Choroid plexus epithelial cell (primary cell): ENCODE measurements around the gene FBXL20.
"Not testable (repeated sequence)": the region's sequence is repeated elsewhere in the genome, so short reads cannot be mapped to it uniquely, and the experiment has no call there.

ENCODE experiments used
- DNase-seq: peaks from one replicate; pipeline ENCODE4 v3.0.0-alpha.2; 2010; ENCODE audit warnings: low read depth
- H3K4me3 ChIP-seq: 2 replicates; pipeline ENCODE4 v1.5.1; 2011; ENCODE audit warnings: low read depth, mild to moderate bottlenecking, control low read depth, low read length, moderate library complexity
- CTCF ChIP-seq: conservative IDR thresholded peaks from 2 replicates; pipeline ENCODE4 v1.5.1; 2011; ENCODE audit warnings: low read depth, mild to moderate bottlenecking, control low read depth, inconsistent platforms, low read length, moderate library complexity

FBXL20 gene

GRCh38 chr17:39281806-39282205 lies 119.6 kb downstream of the FBXL20 start:
- TF ChIP-seq CTCF, result no peak
- DNase-seq, result peak; percentile 42
- no peak overlapping the region for H3K4me3 ChIP-seq

GRCh38 chr17:39278246-39278645 lies 123.2 kb downstream of the FBXL20 start:
- DNase-seq, H3K4me3 ChIP-seq: not testable (repeated sequence)

GRCh38 chr17:39277110-39277509 lies 124.3 kb downstream of the FBXL20 start:
- TF ChIP-seq CTCF, result no peak
- no peak overlapping the region for H3K4me3 ChIP-seq
- DNase-seq, result no peak

GRCh38 chr17:39276113-39276512 lies 125.3 kb downstream of the FBXL20 start:
- H3K4me3 ChIP-seq, result no peak overlapping the region
- no peak for DNase-seq
- TF ChIP-seq CTCF, result no peak

- H3K4me3 ChIP-seq, result no peak overlapping the region
- DNase-seq, result peak; percentile 23
- no peak for TF ChIP-seq CTCF
These were observed 129.9 kb downstream of the FBXL20 start for GRCh38 chr17:39271546-39271945.

GRCh38 chr17:39270923-39271322 lies 130.5 kb downstream of the FBXL20 start:
- TF ChIP-seq CTCF, result peak; percentile 67
- no peak overlapping the region for H3K4me3 ChIP-seq
- DNase-seq, result peak; percentile 73

- no peak for TF ChIP-seq CTCF
- no peak for DNase-seq
- H3K4me3 ChIP-seq, result no peak overlapping the region
These were observed 137.3 kb downstream of the FBXL20 start for GRCh38 chr17:39264119-39264518.

GRCh38 chr17:39261286-39261685 lies 140.1 kb downstream of the FBXL20 start:
- peak; percentile 20 for TF ChIP-seq CTCF
- H3K4me3 ChIP-seq, result no peak overlapping the region
- no peak for DNase-seq
